ENCODE measurements around the gene MAN2A1.

- no peak for TF ChIP-seq CTCF (IDR thresholded peaks at IDR 0.05; ENCODE audit: low read length)
- TF ChIP-seq EZH2 (IDR thresholded peaks at IDR 0.05; ENCODE audit: borderline replicate concordance, low read length), result no peak
Observed at GRCh38 chr5:109859537-109859936, 169.8 kb downstream of the MAN2A1 start.
